Measurements from ENCODE around the gene ST3GAL6. TPM values are rescaled to one million over a fixed set of nuclear protein-coding genes. Genes with fewer than 3 reads are reported as not detected.

Gene ST3GAL6
- total and polyA plus RNA-seq, 12 donors, result 27.3 to 92.9 (median 57.5) TPM

GRCh38 chr3:98806521-98806920 lies 43.4 kb downstream of the ST3GAL6 start:
- peaks cover 0 to 26% (median 14%) of the 10 kb centered on the region in 9 donors for H3K4me1 ChIP-seq
- DNase-seq, result no peak
- H3K9me3 ChIP-seq, result no peaks in the 10 kb centered on the region
- no peak for TF ChIP-seq CTCF (IDR thresholded peaks at IDR 0.05)
- 69 to 78% methylated on average over 1 of the region's 1 CpG for WGBS, 2 donors
- H3K27me3 ChIP-seq, result no peaks in the 10 kb centered on the region
- intact Hi-C loops (cut with DNase I), result no loop called here
- H3K36me3 ChIP-seq, result peaks cover 0 to 73% (median 17%) of the 10 kb centered on the region in 9 donors
- no peak for ATAC-seq
- no peak overlapping the region for H3K27ac ChIP-seq
- H3K4me3 ChIP-seq, result no peak overlapping the region

- H3K4me3 ChIP-seq, result no peak overlapping the region
- DNase-seq, result no peak
- 94 to 97% methylated on average over 4 of the region's 4 CpGs for WGBS, 2 donors
- H3K36me3 ChIP-seq, result peaks cover 0 to 75% (median 17%) of the 10 kb centered on the region in 9 donors
- no peaks in the 10 kb centered on the region for H3K9me3 ChIP-seq
- intact Hi-C loops (cut with DNase I), result no loop called here
- no peak for ATAC-seq
- H3K27ac ChIP-seq, result no peak overlapping the region
- H3K27me3 ChIP-seq, result no peaks in the 10 kb centered on the region
- H3K4me1 ChIP-seq, result peaks cover 0 to 26% (median 14%) of the 10 kb centered on the region in 9 donors
- no peak for TF ChIP-seq CTCF (IDR thresholded peaks at IDR 0.05)
These were observed 43.9 kb downstream of the ST3GAL6 start for GRCh38 chr3:98807011-98807410.

GRCh38 chr3:98807561-98807960 lies 44.4 kb downstream of the ST3GAL6 start:
- Histone ChIP-seq H3K4me3 (no peak overlapping the region), H3K27ac (no peak overlapping the region), H3K27me3 (no peaks in the 10 kb centered on the region), H3K9me3 (no peaks in the 10 kb centered on the region), H3K36me3 (peaks cover 0 to 75% (median 17%) of the 10 kb centered on the region in 9 donors), H3K4me1 (peaks cover 0 to 26% (median 14%) of the 10 kb centered on the region in 9 donors)
- TF ChIP-seq CTCF (IDR thresholded peaks at IDR 0.05), result no peak
- 90 to 92% methylated on average over 1 of the region's 1 CpG for WGBS, 2 donors
- no peak for DNase-seq
- ATAC-seq, result no peak
- intact Hi-C loops (cut with DNase I), result no loop called here

- WGBS, 2 donors, result 98 to 99% methylated on average over 2 of the region's 2 CpGs
- ATAC-seq, result no peak
- H3K27ac ChIP-seq, result no peak overlapping the region
- intact Hi-C loops (cut with DNase I), result no loop called here
- no peak overlapping the region for H3K4me3 ChIP-seq
- DNase-seq, result no peak
- no peaks in the 10 kb centered on the region for H3K27me3 ChIP-seq
- peaks cover 0 to 78% (median 17%) of the 10 kb centered on the region in 9 donors for H3K36me3 ChIP-seq
- H3K9me3 ChIP-seq, result no peaks in the 10 kb centered on the region
- H3K4me1 ChIP-seq, result peaks cover 0 to 26% (median 14%) of the 10 kb centered on the region in 9 donors
- no peak for TF ChIP-seq CTCF (IDR thresholded peaks at IDR 0.05)
These were observed 44.9 kb downstream of the ST3GAL6 start for GRCh38 chr3:98808071-98808470.
